ENCODE results near the gene ZNF805.
"Not testable (repeated sequence)": the region's sequence is repeated elsewhere in the genome, so short reads cannot be mapped to it uniquely, and the experiment has no call there.

The ZNF805 gene

DNA sequence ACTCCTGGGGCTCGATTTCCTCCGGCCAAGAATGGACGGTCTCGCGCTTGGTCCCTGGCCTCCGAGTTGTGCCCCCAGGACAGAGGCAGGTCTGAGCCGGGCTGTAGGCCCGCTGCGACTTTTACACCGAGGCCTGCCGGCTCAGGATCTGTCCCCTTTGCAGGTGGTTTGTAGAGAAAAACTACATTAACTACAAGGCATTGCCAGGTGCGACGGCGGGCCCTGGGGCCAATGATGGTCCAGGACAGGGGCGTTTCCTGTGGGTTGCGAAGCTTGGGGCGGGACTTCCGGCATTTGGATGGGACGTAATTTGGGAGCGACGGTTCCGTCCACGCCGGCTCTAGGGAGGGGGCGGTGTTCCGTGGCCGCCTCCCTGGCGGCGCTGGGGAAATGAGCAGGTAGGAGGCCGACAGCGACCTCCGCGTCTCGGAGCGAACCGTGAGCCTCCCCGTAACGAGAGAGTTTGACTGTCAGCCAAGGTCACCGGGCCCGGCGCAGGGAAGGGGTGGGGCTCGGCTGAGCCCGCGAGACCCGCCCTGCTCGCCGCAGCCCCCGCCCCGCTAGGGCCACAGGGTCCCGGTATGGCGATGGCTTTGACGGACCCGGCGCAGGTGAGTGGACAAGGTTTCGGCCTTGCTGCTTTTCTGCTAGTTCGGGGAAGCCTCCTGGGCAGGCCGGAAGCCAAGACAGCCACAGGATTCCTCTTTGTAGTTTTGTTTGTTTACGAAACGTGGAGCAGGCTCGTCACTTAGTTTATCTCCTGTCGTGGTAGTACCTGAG lies at the start of gene ZNF805:
ZNF805 (plus strand) TSS at position 322 of the 780 bp plus-strand sequence; CDS start at position 582, 260 bp downstream.
- DNase-seq (ENCODE audit: low read depth), result peak; percentile 93

DNA sequence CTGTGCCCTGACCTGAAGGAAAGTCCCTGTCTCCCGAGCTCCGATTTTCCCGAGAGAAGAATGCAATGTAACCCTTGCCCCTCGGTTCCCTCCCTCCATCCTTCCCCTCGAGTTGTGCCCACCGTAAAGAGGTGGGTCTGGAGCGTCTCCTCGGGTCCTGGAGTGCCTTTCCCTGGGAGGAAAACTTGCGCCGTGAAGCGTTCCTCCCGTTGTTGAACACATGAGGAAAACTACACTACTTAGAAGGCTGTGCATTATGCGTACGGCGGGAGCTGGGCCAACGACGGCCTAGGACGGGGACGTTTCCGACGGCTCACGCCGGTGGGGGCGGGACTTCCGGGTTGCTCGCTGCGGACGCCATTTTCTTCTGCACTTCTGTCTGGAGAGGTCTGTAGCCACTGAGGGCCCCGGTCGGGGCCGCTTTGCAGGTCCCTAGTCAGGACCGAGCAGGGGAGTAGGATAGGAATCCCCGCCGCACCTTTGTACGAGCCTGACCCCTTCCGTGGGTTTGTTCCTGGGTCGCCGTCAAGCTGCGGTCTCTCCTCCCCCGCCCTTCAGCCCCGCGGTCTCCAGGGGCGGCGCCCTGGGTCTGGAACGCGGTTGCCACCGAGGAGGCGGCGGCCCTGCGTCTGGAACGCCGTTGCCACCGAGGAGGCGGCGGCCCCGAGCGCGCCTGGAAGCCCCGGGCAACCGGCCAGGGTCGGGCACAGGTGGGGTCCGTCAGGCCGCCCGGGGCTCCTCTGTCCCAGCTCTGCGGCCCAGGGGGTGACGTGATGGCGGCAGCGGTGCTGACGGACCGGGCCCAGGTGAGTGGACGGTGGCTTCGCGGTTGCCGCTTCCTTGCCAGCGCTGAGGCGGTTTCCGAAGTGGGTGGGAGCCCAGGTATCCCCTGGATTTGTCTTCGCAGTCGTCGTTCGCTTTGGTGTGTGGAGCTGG lies 49.0 kb upstream of the ZNF805 start, which contains the start of gene ZNF264:
ZNF264 (plus strand) TSS at position 360 of the 936 bp plus-strand sequence; CDS start at position 774, 414 bp downstream.
- DNase-seq (ENCODE audit: low read depth), result peak; percentile 81

DNA sequence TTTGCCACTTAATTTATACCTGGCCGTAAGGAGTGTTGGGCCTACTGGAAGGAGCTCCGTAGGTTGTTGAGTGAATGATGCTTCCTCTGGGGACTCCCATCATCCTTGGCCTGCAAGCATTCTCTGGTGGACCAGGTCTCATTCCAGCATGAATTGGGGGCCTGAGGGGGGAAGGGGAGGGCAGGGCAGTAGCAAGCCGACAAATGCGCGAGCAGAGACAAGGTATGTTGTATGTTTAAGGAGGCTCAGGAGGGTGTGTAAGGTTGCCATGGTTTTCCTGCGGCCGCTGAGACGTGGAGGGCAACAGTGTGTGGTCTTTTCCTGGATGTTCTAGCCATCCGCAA lies 48.4 kb upstream of the ZNF805 start:
- DNase-seq (ENCODE audit: low read depth), result no peak

DNA sequence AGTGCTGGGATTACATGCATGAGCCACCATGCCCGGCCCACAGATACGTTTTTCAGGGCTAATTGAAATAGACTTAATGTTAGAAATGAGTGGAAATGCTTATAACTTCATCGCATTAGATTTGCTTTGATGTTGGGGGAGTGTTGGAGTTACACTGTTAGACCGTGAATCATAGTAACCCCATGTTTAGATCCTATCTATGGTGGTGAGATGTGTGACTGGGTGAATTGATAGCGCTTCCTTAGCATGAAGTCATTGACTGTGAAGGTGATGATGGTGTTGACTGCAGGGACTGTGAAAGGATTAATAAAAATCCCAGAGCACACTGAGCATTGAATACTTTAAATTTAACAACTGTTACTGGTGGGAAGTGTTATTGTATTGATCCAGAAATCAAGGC lies 47.4 kb upstream of the ZNF805 start:
- no peak for DNase-seq (ENCODE audit: low read depth)

DNA sequence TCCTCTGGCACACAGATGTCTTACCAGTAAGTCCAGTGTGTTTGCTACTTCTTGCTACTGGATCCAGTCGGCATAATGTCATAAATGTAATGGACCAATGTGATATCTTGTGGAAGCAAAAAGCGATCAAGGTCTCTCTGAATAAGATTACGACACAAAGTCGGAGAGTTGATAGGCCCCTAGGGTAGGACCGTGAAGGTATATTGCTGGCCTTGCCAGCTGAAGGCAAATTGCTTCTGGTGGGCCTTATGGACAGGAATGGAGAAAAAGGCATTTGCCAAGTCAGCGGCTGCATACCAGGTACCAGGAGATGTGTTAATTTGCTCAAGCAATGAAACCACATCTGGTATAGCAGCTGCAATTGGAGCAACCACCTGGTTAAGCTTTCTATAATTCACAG lies 42.6 kb upstream of the ZNF805 start:
- DNase-seq (ENCODE audit: low read depth), result not testable (repeated sequence)

DNA sequence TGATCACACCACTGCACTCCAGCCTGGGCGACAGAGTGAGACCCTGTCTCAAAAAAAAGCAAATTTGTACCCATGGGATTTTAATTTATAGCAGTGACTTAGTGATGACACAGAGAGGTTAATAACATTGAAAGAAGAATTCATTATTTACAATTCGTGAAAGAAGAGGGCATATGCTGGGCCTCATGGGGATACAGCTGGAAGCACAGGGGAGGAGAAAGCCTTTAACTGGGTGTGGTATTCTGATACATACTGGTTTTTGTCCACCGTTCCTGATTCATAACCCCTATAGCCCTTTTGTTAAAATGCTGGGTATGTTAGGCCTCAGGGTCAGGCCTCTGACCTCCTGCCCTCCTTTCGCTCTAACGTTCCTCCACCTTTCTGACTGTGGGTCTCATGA lies 38.3 kb upstream of the ZNF805 start:
- no peak for DNase-seq (ENCODE audit: low read depth)

DNA sequence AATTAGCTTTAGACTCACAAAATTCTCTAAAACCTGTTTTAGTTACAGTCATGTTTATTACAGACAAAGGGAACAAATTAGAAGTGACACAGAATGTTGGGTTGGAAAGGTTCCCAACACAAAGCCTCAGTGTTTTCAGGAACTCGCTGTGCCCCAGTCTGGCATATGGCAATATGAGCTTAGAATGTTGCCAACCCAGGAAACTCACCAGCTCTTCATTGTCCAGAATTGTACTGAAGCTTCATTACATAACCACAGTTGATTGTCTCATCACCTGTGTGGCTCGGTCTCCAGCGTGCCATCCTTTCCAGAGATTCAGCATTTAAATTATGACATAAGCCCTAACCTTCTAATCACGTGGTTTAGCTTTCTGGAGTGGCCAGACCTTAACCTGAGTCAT lies 30.1 kb upstream of the ZNF805 start:
- DNase-seq (ENCODE audit: low read depth), result no peak

DNA sequence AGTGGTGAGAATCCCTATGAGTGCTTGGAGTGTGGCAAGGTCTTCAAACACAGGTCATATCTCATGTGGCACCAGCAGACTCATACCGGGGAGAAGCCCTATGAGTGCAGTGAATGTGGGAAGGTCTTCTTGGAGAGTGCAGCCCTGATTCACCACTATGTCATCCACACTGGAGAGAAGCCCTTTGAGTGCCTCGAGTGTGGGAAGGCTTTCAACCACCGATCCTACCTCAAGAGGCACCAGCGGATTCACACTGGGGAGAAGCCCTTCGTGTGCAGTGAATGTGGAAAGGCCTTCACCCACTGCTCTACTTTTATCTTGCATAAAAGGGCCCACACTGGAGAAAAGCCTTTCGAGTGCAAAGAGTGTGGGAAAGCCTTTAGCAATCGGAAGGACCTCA lies 28.3 kb upstream of the ZNF805 start:
- no peak for DNase-seq (ENCODE audit: low read depth)

DNA sequence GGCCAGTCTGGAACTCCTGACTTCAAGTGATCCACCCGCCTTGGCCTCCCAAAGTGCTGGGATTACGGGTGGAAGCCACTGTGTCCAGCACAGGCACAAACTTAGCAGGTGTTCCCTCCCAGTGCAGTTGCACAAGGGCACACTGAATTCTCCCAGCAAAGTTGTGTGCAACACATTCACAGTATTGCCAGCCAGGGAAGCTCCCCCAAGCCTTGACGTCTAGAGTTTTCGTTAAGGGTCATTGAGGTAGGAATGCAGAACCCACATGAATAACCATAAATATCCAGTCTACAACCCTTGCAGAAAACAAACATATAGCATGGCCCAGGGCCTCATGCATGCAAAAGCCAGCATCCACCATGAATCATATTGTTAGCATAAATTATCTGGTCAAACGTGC lies 12.9 kb upstream of the ZNF805 start:
- no peak for DNase-seq (ENCODE audit: low read depth)

DNA sequence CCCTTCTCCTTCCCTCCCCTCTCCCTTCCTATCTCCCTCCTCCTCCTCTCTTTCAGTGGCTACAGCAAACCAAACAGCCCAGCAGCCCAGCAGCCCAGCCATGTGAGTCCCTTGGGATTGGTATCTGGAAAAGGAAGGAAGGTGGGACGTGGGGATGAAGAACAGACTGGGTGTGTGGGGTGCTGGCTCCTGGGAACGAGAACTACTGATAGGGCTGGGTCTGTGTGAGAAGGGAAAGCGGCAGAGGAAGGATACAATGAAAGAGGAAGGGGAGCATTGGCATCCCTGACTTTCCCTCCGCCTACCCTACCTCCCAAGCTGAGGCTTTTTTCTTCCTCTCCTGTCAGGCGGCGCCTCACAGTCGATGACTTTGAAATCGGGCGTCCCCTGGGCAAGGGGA lies 8.7 kb upstream of the ZNF805 start:
- DNase-seq (ENCODE audit: low read depth), result no peak

DNA sequence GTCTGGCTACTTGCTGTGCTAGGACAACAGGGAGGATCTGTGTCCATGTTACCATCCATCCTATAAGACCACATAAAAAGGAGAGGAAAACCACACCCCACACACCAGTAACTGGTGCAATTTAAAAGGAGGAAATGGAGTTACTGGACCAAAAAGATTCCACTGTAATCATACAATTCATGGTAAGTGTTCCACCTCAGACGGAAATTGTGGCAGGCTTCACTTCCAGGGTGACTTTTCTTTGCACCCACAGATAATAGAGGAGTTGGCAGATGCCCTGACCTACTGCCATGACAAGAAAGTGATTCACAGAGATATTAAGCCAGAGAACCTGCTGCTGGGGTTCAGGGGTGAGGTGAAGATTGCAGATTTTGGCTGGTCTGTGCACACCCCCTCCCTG lies 7.2 kb upstream of the ZNF805 start:
- no peak for DNase-seq (ENCODE audit: low read depth)

DNA sequence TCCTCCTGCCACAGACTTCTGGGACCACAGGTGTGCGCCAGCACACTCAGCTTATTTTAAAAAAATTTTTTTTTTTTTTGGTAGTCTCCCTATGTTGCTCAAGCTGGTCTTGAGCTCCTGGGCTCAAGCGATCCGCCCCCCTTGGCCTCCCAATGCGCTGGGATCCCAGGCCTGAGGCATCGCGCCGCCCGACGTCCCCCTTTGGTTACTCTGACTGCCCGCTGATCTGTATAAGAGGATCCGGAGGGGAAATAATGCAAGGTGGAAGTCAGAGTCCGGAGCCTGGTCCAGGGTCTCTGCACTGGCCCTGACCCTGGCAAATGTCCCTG lies 486 bp upstream of the ZNF805 start:
- no peak for DNase-seq (ENCODE audit: low read depth)

DNA sequence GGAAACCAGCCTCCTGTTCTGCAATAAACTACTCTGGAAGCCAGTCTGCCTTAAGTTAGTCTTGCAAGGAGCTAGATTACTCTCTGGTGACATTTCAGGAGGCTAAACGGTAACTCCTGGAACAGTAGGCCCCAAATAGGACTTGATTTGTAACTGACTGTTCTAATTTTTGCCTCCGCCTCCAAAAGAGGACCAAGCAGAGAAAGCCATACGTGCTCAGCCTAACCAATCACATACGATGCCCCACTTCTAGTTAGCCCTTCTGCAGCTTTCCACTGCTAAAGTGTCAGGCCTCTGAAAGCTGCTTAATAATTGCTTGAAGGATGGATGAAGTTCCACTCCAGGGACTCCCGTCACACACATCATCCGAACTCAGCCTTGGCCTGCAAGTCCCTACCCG lies 744 bp downstream of the ZNF805 start:
- DNase-seq (ENCODE audit: low read depth), result no peak

DNA sequence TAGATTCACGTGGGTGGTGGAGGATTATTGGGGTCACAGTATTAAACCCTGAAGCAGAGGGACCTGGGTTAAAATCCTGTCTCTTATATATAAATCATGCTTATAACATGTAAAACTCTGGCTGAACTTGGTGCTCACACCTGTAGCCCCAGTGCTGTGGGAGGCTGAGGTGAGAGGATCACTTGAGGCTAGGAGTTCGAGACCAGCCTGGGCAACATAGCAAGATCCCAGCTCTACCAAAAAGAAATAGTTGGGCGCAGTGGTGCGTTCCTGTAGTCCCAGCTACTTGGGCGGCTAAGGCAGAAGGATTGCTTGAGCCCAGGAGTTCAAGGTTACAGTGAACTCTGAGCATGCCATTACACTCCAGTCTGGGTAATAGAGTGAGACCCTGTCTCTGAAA lies 2.4 kb downstream of the ZNF805 start:
- DNase-seq (ENCODE audit: low read depth), result no peak

DNA sequence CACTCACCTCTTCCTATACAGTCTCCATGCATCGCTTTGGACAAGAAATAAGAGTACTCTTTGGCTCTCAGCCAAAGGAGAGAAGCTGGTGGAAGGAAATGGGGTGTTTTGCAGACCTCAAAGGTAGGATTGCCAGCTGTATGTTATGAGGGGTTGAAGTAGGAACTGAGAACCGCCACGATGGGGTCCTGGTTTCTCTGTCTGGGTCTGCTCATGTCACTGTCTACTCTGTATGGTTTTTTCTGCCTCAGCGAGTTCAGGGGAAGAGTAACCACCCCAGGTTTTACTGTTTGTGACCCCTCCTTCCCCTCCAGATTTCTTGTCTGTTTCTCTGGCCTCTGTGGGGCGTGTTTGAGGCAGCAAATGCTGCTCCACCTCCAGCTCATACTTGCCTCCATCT lies 4.1 kb downstream of the ZNF805 start:
- DNase-seq (ENCODE audit: low read depth), result no peak

DNA sequence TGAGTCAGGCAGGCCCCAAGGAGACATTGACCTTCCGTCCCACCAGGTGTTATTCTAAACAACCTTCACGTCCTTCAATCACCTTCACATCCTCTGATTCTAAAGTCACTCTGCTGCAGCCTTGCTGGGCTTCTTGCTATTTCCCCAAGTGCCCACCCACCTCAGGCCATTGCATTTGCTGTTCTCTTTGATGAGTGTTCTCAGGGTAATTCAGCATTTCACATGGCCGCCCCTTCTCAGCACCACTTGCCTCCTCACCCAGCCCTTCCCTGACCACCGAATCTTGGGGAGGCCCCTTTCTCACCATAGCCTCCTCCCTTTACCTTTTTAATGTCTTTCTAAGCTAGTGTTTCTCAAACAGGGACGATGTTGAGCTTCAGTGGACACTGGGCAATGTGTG lies 4.6 kb downstream of the ZNF805 start:
- no peak for DNase-seq (ENCODE audit: low read depth)

DNA sequence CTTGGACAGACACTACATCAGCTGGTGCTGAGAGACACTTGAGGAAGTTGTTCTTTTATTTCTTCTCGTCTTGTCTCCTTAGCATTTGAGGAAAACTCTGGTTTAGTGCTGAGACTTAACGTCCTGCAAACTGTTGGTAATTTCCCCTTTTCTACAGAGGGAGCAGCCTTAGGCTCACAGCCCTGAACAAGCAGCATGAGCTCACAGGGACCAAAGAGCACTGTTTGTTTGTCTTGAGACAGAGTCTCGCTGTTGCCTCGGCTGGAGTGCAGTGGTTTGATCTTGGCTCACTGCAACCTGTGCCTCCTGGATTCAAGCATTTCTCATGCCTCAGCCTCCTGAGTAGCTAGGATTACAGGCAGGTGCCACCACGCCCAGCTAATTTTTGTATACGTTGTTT lies 5.5 kb downstream of the ZNF805 start:
- no peak for DNase-seq (ENCODE audit: low read depth)

DNA sequence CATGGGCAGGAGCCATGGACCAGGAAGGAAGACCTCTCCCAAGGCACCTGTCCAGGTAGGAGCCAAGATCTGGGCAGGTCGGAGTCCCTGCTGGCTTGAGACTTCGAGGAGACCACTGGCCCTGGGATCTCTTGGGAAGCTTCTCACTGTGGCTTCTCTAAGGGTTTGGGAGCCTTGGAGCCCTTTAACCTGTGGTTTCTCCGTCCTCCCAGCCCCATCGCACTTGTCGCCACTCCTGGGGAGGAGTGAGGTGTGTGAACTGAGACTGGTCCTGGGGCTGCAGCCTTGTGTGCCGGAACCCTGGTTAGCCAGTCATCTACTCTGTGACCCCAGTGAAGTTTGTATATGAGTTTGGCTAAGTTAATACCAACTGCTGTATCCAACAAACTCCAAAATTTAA lies 8.2 kb downstream of the ZNF805 start:
- DNase-seq (ENCODE audit: low read depth), result no peak

DNA sequence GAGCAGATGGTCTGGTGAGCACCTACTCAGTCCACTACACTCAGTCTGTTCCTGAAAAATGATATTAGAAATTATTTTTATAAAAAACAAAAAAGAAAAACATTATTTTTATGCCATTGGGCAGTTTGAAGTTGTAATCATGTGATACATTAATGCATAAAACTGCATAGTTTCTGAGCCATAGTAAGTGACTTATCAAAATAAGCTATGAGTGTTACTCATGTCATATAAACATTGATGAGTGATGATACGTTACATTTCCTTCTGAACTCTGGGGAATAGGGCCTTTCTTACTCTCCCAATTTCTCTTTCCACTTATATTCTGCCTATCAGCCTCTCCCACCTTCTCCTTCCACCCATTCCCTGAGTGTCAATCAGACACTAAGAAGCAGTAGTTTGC lies 8.9 kb downstream of the ZNF805 start:
- DNase-seq (ENCODE audit: low read depth), result no peak

DNA sequence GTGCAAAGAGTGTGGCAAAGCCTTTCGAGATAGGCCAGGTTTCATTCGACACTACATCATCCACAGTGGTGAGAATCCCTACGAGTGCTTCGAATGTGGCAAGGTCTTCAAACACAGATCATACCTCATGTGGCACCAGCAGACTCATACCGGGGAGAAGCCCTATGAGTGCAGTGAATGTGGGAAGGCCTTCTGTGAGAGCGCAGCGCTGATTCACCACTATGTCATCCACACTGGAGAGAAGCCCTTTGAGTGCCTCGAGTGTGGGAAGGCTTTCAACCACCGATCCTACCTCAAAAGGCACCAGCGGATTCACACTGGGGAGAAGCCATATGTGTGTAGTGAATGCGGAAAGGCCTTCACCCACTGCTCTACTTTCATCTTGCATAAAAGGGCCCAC lies 13.3 kb downstream of the ZNF805 start:
- not testable (repeated sequence) for DNase-seq (ENCODE audit: low read depth)

DNA sequence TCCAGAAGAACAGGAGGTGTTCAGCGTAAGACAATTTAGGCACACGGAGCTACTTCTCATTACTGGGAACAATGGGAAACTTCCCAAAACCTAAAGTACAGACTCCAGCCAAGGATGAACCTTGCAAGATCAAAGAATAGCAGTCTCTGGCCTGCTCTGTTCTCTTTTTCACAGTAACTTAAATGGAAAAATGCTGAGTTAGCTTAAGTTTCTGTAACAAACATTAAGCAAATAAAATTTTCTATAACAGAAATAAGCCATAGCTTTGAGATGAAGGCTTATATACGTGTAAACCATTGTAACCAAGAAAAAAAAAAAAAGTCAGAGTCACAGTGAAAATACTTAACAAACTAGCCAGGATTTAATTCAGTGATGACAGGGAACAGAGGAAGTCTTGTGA lies 21.6 kb downstream of the ZNF805 start:
- DNase-seq (ENCODE audit: low read depth), result no peak

DNA sequence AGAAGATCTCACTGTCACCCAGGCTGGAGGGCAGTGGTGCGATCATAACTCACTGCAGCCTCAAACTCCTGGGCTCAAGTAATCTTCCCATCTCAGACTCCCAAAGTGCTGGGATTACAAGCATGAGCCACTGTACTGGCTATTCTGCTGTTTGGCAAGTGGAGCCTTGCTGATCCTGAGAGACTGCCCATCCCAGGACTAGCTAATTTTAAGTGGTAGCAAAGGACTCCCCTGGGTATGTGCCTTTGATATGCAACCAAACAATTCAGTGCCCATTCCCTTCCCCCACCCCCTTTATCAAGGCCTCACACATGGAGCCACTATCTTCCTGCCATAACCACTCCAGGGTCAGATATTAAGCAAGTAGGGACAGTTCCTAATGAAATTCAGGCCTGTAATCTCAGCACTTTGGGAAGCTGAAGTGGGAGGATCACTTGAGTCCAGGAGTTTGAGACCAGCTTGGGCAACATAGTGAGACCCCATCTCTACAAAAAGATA lies 22.9 kb downstream of the ZNF805 start:
- no peak for DNase-seq (ENCODE audit: low read depth)

DNA sequence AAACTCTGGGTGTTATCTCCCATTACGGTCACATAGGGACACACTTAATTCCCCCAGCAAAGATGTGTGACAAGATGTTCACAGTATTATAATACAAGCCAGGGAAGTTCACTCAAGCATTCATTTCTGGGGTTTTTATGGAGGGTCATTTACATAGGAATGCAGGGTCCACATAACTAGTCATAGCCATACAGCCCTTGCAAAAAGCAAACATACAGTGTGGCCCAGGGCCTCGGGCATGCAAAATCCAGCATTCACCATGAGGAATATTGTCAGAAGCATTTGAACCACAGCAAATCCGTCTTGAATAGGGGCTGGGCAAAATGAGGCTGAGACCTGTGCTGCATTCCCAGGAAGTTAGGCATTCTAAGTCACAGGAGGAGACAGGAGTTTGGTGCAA lies 26.9 kb downstream of the ZNF805 start:
- DNase-seq (ENCODE audit: low read depth), result no peak

Measured in activated T-helper 1 cell treated with Interleukin-2 at 50 U/mL for 16 hours (primary cell).